BJ (cell line): Measurements from ENCODE around the gene KCNIP3. TPM values are rescaled to one million over a fixed set of nuclear protein-coding genes. Genes with fewer than 3 reads are reported as not detected.

Experiments
- CTCF ChIA-PET: fragments of 350-600 bp; formaldehyde crosslinking; extraction: SDS; loops from one replicate; lab custom pipeline; 2021; ENCODE audit warnings: antibody characterized with exemption, inconsistent platforms; lab: Yijun Ruan, JAX
- POLR2A ChIA-PET: fragments of 300-600 bp; sonication (Branson Sonifier 250); formaldehyde crosslinking; extraction: SDS; loops from one replicate; lab custom pipeline; 2021; ENCODE audit warnings: antibody characterized with exemption; lab: Charles Lee
- DNase-seq: peaks from one replicate; pipeline ENCODE4 v3.0.0-alpha.2; 2011; ENCODE audit warnings: low read depth
- H3K27me3 ChIP-seq: 2 replicates; pipeline ENCODE4 v1.6.0; 2011; ENCODE audit warnings: low read length; ENCODE audit not compliant: control insufficient read depth, insufficient read depth
- H3K36me3 ChIP-seq: 2 replicates; pipeline ENCODE4 v1.5.1; 2011; ENCODE audit warnings: low read length; ENCODE audit not compliant: control insufficient read depth, insufficient read depth
- H3K4me3 ChIP-seq: 2 replicates; pipeline ENCODE4 v1.5.1; 2011; ENCODE audit warnings: low read depth, mild to moderate bottlenecking, control low read depth, low read length
- polyA plus RNA-seq: library from polyadenylated mRNA; depleted of rRNA; stranded (reverse); fragments of >200 nt; gene quantifications from 2 replicates; pipeline ENCODE4 v1.2.3, GENCODE V29; 2011
- TF ChIP-seq, protein P1 (sequence below): IDR thresholded peaks from 2 replicates; pipeline ENCODE4 v1.5.1; 2011; ENCODE audit warnings: low read depth, mild to moderate bottlenecking, control low read depth, inconsistent platforms, low read length, moderate library complexity; ENCODE audit not compliant: insufficient read depth

The KCNIP3 gene
- polyA plus RNA-seq, 1 experiment: 4.1 TPM

DNA sequence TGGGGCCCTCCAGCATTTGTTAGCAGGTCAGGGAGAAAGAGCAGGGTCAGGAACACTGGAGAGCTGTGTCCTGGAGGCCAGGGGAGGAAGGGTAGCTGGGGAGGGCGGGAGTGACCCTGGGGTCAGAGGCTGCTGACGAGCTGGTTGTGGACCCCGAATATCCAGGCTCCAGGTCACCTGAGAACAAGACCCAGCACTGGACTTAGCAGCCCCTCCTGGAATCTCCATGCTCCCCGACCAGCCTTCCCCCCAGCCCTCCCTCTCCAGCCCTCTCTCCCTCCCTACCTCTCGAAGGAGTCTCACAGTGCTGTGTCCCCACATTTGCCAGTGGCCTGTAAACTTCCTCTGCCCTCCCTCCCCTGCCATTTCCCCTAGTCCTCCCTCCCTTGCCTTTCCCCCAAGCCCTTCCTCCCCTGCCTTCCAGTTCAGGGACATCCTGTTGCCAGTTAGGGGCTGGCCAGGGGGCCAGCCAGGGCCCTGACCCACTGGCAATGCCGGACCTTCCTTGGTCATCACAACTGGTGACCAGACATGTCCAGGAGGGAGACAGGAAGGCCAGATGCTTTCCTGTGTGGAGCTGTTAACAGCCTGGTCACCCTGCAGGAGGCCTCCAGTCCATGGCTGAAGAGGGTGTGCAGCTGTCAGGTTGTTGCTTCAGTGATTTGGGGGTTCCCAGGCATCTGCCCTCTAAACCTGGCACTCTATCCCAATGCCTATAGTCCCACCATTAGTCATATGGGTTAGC is 55.3 kb downstream of the KCNIP3 start:
- no peaks in the 10 kb centered on the region; the same call in 1 of the 2 replicates for H3K27me3 ChIP-seq
- DNase-seq: no peak
- POLR2A ChIA-PET: no interaction called here
- CTCF ChIA-PET: interaction anchor here (1.2 to 1.6 kb wide), 2 partner anchors 37 to 122 kb away, joined by 3 to 5 read pairs; no protein-coding TSS in a partner anchor
- no peak overlapping the region for H3K4me3 ChIP-seq
- TF ChIP-seq, protein P1, sequence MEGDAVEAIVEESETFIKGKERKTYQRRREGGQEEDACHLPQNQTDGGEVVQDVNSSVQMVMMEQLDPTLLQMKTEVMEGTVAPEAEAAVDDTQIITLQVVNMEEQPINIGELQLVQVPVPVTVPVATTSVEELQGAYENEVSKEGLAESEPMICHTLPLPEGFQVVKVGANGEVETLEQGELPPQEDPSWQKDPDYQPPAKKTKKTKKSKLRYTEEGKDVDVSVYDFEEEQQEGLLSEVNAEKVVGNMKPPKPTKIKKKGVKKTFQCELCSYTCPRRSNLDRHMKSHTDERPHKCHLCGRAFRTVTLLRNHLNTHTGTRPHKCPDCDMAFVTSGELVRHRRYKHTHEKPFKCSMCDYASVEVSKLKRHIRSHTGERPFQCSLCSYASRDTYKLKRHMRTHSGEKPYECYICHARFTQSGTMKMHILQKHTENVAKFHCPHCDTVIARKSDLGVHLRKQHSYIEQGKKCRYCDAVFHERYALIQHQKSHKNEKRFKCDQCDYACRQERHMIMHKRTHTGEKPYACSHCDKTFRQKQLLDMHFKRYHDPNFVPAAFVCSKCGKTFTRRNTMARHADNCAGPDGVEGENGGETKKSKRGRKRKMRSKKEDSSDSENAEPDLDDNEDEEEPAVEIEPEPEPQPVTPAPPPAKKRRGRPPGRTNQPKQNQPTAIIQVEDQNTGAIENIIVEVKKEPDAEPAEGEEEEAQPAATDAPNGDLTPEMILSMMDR: no peak
- peaks cover 1% of the 10 kb centered on the region; the same call in 1 of the 2 replicates for H3K36me3 ChIP-seq

DNA sequence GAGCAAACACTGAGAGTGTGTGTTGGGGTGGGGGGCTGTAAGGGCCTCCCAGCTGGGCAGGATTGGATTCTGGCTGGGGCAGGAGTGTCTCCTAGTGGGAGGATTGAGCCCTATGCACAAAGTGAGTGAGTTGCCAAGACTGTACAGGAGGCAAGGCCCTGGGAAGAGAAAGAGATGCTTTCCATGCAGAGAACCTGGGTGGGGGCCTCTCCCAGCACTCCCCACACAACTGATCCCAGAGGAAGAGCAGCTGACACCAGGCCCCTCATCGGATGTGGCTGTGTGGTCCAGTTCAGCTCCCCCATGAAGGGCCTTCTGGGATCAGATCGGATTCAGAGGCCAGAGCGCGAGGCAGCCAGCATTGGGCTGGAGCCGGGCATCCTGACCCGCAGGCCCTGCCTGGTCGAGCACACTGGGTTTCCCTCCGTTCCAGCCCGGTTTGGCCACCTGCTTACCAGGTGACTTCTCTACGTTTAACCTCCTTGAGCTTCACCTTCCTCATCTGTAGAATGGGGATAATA is 56.0 kb downstream of the KCNIP3 start:
- ChIA-PET POLR2A (no interaction called here), CTCF (interaction anchor here (1.2 to 1.6 kb wide), 2 partner anchors 36 to 122 kb away, joined by 3 to 5 read pairs; no protein-coding TSS in a partner anchor)
- Histone ChIP-seq H3K36me3 (peaks cover 1% of the 10 kb centered on the region; the same call in 1 of the 2 replicates), H3K4me3 (no peak overlapping the region), H3K27me3 (no peaks in the 10 kb centered on the region; the same call in 1 of the 2 replicates)
- DNase-seq: no peak
- TF ChIP-seq, protein P1: no peak

DNA sequence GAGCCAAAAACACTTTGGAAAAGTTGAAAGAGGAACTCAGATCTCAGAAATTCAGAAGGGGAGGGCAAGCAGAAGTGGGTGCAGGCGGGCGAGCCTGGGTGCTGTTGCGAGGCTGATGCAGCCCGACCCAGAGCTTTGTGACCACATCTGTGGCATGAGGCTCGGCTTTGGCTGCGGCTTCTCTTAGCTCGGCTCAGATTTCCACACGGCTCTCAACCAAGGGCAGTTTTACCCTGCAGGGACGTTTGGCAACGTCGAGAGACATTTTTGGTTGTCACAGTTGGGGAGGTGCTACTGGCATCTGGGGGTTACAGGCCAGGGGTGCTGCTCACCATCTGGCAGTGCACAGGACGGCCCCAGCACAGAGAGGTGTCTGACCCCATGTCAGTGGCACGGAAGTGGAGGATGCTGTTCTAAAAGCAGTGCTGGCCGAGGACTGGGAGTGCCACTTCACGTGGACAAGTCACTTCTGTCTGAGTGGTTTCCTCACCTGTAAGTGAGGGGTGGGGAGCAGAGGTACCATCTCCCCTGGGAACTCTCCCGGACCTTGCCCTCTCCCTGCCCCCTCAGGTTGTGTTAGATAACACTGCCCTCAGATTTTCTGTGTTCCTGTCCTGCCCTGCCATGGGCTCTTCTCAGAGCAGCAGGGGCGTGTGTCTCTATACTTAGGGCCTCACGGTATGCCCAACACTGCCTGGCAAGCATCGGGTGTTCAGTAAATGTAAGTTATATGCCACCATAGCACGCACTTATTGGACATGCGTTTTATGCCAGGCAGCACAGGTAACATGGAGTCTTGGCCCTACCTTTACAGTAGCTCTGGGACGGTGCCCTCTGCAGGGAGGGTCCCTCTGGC is 56.7 kb downstream of the KCNIP3 start:
- H3K36me3 ChIP-seq: peaks cover 1% of the 10 kb centered on the region; the same call in 1 of the 2 replicates
- ChIA-PET CTCF (interaction anchor here (1.1 to 1.6 kb wide), 3 partner anchors 9 to 123 kb away, joined by 3 to 5 read pairs (median 3); no protein-coding TSS in a partner anchor), POLR2A (no interaction called here)
- H3K4me3 ChIP-seq: no peak overlapping the region
- TF ChIP-seq, protein P1: no peak
- DNase-seq: no peak
- H3K27me3 ChIP-seq: no peaks in the 10 kb centered on the region; the same call in 1 of the 2 replicates

DNA sequence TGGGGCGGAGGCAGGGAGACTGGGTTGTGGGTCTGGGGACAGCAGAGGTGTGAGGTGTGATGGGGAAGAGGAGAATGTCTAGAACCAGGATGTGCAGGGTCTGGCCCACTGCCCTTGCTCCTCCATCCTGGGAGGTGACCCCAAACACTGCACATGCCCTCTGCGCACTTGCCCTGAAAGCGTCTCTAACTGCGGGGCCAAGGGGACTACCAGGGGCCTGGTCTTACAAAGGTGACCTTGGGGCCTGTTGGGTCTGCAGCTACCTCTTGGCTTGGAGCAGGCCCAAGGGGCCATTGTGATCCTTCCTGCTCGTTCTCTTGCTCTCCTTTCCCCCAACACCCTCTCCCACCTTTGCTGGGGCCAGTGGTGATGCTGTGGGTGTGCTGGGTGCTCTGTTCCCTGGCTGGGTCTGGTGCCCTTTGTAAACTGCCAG is 57.3 kb downstream of the KCNIP3 start:
- no peak for DNase-seq
- POLR2A ChIA-PET: no interaction called here
- Histone ChIP-seq H3K36me3 (peaks cover 1% of the 10 kb centered on the region; the same call in 1 of the 2 replicates), H3K27me3 (no peaks in the 10 kb centered on the region; the same call in 1 of the 2 replicates), H3K4me3 (no peak overlapping the region)
- CTCF ChIA-PET: interaction anchor here (1.1 kb wide), 1 partner anchor 9 kb away, joined by 3 read pairs; no protein-coding TSS in a partner anchor
- TF ChIP-seq, protein P1: no peak
